GM11168 (cell line): ENCODE results near the gene RAF1.

ENCODE experiments used
- in situ Hi-C: fragments of 300-500 bp; cut with MboI; formaldehyde crosslinking; loops from one replicate; pipeline ENCODE4 v1.12.0; 2022; ENCODE audit warnings: low sequenced_read_pairs; ENCODE audit not compliant: unreplicated experiment

Gene RAF1

DNA sequence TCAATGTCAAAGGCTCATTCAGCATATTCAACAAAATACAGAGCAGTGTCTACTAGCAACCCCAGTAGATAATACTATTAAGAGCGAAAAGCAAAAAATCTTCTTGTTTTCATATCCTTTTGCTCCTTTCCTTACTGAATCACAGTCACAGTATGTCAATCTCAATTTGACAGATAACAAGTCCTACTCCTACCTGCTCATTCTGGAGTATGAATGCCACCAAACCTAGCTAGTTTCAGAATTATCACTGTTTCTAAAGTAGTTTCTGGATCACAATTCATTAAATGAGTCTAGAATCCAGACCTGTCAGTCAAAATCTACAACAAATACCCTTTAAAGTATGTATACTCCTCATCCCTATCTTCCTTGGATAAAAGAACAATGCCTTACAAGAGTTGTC lies 55.5 kb downstream of the RAF1 start:
- in situ Hi-C loops, result no loop called here

DNA sequence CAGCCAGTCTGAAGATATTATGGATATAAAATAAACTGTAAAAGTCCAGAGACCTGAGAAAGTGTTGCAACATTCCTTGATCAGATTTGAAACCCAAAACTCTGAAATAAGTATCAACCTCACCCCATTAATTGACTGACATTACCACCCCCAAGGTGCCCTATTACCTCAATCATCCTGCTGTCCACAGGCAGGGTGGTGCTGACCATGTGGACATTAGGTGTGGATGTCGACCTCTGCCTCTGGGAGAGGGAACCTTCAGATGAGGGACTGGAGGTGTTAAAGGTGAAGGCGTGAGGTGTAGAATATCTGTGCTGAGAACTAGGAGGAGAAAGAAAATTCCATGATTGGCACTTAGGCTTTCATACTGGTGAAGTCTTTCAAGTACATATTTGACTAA lies 59.9 kb downstream of the RAF1 start:
- in situ Hi-C loops, result no loop called here

DNA sequence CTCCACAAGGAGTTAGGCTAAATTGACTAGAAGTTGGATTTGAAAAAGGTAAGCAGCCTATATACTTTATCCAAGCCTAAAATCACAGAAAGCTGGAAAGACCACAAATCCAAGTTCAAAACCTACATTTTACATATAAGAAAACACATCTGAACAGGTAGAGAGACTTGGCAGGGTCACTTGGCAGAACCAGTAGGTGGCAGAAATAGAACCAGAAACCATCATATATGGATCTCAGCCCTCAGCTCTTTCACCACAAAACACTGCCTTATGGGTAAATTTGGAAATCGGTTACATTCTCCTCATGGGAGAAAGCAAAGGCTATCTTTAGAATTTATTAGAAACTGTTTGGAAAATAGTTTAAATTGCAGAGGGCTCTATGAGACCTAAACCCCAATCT lies 62.8 kb downstream of the RAF1 start:
- in situ Hi-C loops, result no loop called here

DNA sequence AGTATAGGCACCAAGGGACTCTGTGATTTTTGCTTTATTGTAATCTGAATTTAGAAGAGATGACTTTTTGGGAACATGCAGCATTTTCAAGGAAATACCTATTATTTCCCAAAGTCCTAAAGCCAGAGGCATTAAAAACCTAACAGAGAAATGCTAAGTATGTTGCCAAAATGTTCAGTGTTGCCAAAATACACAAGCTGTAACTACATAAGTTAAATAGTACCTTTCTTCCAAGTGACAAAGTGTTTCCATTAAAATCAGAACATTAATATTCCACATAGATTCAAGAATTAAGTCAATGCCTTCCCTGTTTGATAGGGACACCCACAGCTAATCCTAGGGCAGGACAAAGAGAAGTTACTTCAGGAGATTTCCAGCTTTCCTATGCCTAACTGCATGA lies 65.0 kb downstream of the RAF1 start:
- in situ Hi-C loops, result no loop called here

DNA sequence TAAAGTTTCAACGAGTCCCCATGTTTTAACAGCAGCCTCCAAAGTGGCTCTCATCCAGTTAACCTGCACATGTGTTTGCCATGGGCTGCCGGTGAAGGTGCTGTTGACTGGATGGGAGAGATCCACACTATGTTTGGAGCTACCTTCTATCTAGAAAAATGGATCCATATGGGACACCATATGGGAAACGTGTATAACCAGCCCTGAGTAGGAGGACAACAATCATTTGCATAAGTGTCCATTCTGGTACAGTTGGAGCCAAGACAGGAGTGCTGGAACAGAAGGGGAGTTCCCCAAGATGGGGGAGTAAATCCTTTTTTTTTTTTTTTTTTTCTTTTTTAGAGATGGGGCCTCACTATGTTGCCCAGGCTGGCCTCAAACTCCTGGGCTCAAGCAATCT lies 70.4 kb downstream of the RAF1 start:
- in situ Hi-C loops, result no loop called here

DNA sequence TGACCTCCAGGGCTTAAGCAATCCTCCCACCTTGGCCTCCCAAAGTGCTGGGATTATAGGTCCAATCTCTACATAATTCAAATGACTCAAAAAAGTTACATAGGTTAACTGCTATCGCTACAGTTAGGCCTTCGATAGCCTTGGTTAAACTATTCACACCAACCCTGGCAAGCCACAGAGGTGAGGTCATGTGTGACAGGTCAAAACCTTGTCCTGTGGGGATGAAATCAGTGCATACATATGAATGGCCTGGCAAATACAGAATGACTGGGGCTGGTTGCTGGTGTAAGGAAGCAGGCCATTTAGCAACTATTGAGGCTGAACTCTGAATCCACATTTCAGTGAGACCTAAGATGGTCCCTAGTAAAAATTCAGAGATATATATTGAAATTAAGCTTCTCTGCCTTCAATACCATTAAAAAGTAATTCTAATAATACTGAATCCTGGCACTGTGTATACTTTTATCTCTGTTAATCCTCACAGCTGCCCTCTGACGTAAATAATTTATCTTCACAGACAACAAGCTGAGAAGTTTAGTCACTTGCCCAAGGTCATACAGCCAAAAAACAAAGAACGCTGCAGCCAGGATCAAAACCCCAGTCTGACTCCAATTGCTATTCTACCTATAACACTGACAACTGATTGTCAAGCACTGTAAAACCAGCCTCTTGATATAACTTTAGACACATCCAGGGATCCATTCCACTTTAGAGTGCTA lies 71.8 kb downstream of the RAF1 start:
- in situ Hi-C loops, result no loop called here

DNA sequence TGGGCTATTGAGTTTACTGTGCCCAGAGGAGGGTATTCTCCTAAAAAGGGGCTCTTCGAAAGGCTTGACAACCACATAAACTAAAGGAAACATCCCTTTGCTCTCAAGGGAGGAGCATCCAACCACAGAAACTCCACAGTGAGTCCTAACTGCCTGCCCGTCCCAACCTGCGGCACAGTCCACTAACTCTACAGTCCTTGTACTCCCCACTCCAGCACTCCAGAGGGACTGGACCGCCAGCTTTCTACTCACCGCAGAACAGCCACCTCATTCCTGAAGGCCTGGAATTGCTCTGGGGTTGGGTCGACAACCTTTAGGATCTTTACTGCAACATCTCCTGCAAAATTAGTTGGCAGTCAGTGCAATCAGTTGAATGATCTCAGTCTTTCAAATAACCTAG lies 72.5 kb downstream of the RAF1 start:
- in situ Hi-C loops, result no loop called here

DNA sequence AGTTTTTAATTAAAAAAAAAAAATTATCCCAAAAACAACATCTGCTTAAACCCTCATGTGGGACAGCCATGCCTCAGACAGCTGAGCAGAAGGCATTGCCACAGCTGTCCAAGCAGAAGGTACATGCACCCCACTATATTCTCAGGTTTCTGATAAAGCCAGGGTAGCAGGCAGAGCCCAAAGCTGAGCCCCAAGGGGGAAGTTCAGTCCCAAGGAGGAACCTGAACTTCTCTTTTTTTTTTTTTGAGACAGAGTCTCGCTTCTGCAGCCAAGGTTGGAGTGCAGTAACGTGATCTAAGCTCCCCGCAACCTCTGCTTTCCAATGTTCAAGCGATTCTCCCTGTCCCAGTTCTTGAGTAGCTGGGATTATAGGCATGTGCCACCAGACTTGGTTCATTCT lies 73.8 kb downstream of the RAF1 start:
- in situ Hi-C loops, result no loop called here

DNA sequence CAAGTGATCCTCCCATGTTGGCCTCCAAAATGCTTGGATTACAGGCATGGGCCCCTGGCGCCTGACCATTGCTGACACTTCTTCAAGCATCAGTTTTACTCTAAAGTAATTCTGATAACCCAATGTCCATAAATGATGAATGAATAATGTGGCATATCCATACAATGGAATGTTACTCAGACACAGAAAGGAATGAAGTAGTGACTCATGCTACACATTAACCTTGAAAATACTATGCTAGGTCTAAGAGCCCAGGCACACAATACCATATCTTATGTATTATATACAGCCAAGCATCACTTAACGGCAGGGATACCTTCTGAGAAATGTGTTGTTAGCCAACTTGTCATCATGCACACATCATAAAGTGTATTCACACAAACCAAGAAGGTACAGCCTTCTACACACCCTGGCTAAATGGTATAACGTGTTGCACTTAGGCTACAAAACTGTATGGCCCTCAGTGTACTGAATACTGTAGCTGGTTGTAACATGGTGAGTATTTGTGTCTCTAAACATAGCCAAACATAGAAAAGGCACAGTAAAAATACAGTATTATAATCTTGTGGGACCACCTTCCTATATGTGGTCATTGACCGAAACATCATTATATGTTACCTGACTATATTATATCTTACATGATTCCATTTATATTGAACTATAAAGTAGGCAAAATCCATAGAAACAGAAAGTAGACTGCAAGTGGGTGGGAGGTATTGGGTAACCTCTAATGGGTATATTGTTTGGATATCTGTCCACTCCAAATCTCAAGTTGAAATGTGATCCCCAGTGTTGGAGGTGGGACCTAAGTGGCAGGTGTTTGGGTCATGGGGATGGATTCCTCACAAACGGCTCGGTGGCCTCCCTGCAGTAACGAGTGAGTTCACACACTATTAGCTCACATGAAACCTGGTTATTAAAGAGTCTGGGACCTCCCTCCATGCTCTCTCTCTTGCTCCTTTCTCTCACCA lies 75.6 kb downstream of the RAF1 start:
- in situ Hi-C loops, result no loop called here

DNA sequence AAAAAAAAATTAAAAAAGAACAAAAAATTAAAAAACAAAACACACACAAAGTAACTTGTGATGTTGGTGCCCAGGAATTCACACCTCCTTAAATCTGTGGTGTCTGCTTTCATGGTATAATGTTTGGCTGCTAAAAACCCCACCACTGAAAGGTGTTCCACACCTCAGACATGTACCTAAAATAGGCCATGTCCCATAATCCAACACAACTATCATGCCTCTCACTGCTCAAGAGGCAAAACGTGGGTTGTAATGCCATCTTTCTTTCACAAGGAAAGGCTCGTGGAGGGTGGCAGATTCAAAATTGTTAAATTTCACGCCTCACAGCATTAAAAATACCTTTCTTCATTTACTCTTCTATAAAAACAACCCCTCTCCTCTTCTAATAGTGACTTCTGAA lies 77.5 kb downstream of the RAF1 start:
- in situ Hi-C loops, result no loop called here

DNA sequence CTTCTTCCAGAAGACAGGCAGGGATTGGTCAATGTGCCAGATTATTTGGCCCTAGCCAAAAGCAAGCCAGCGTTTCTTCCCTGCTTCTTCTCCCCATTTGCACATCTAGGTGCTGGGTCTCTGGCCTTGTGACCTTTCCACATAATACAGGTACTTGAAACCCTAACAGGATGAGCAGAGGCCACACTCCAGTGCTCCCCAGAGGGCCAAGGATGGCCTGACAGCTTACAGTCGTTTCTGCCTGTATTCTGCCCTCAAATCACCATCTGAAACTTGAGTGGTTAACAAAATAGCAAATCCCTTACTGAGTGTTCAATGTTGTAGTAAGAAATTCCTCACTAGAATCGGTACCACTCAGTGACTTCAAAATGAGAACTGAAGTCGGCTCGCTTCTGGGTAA lies 77.9 kb downstream of the RAF1 start:
- in situ Hi-C loops, result no loop called here

DNA sequence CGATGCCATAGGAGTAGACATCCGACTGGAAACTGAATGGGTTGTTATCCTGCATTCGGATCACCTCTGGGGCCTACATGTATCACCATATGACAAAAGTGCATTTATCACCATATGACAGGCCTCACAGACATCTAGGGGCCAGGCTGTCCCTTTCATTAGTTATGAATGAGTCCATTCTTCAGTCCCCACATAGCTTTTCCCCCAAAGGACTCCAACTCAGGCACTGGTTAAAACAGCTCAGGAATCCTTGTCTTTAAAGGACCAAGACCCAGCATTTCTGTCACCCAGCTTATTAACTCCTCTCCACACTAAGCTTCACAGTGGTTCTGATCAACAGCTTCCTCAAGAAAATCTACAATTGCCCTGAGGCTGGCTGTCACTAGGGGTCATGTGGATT lies 78.7 kb downstream of the RAF1 start:
- in situ Hi-C loops, result no loop called here

DNA sequence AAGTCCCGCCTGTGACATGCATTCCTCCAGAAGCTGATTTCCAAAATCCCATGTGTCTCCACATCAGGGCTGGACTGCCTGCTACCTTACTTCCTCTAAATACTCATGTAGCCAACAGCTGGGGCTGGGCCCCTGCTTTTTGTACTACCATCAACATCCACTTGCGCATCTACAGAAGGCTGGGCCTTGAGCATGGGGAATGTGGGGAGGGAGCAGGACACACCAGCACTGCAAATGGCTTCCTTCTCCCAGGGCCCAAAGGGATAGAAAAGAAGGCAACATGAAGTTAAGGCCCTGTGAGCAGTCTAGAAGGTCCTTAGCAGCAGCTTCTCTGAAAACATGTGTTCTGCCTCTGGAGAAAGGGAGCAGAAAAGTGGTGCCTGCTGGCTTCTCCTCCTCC lies 79.8 kb downstream of the RAF1 start:
- in situ Hi-C loops, result no loop called here

DNA sequence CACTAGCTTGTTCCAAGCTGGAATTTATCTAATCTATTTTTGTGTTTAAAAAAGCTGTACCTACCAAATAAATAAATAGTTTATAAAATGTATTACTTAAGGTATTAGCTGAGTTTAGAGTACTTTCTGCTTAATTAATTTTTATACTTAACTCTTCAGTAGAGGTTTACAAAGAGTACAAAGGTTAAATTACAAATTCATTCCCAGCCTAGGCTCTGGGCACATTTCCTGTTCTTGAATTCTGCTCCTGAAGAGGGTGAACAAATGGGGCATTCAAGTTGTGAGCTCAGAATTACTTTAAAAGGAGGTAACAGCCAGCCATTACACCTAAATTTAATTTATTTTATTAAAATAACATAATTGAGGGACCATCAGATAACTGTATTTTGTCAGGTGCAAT lies 80.6 kb downstream of the RAF1 start:
- in situ Hi-C loops, result no loop called here

DNA sequence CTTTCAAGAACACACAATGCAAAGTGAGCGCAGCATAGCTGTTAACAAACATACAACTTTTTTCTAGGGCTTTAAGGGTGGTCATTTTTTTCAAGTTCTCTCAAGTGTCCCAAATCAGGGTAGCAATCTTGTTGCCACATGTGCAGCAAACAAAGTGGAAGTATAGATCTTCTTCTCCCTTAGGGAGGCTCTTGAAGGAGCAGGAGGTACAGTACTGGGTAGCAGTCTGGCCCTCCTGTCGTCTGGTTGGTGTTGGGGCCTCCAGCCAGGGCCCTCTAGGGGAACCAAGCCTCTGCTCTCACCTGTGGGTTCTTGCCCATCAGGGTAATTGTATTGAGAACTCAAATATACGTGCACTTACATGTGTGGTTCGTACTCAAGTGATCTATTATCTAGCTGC lies 81.2 kb downstream of the RAF1 start:
- in situ Hi-C loops, result no loop called here

DNA sequence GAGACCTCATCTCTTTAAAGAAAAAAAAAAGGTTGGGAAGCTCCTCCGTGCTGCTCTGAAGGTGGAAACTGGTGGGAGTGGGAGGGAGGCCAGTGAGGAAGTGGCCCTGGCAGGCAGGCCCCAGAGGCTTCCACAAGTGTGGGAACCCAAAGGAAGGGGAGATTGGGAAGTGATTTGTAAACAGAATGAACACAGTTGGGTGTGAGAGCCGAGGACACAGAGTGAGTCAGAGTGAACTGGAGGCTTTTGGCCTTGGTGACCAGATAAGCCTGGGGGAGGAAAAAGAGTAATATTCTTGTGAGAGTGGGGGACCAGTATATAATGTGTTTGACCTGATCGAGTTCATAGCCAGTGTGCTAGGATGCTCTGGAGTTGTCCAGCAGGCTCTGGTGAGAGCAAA lies 84.0 kb downstream of the RAF1 start:
- in situ Hi-C loops, result no loop called here

DNA sequence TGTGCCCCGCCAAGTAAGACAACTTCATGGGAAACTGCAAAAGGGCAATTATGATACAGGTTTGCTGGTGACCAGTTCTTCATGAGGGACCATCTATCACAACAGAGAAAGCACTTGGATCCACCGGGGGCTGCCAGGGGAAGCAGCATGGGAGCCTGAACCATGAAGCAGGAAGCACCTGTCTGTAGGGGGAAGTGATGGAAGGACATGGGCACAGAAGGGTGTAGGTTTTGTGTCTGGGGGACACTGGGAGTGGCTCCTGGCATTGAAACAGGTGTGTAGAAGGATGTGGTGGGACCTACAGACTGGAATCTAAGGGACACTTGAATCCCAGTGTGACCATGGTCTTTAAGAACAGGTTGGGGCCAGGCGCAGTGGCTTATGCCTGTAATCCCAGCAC lies 84.5 kb downstream of the RAF1 start:
- in situ Hi-C loops, result no loop called here

DNA sequence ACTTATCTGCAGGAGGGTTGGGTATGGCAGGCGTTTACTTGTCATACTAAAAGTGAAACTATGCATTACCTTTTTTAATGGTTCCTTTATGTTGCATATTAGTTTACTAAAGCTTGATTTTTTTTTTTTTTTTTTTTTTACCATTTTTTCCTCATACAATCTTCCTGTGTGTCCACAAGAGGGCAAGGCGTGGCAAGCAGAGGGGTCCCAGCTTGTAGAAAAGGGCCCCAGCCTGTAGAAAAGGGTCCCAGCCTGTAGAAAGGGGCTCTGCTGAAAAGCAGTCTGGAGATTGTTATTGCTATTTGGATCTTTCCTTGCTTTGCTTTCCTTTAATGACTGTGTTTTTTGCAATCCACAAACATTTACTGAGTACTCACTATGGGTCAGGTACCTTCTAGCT lies 85.2 kb downstream of the RAF1 start:
- in situ Hi-C loops, result no loop called here

DNA sequence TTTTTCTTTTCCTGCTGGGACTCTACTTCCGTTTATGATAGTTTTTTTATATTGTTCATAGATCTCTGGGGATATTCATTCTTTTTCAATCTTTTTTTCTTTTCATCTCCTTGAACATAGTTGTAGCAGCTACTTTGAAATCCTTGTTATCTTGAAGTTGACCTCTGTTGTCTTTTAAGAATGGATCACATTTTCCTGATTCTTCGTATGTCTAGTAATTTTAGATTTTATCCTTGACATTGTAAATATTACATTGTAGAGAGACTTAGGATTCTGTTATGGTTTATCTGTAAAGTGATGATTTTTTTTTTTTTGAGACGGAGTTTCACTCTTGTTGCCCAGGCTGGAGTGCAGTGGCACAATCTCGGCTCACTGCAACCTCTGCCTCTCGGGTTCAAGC lies 86.5 kb downstream of the RAF1 start:
- in situ Hi-C loops, result no loop called here

DNA sequence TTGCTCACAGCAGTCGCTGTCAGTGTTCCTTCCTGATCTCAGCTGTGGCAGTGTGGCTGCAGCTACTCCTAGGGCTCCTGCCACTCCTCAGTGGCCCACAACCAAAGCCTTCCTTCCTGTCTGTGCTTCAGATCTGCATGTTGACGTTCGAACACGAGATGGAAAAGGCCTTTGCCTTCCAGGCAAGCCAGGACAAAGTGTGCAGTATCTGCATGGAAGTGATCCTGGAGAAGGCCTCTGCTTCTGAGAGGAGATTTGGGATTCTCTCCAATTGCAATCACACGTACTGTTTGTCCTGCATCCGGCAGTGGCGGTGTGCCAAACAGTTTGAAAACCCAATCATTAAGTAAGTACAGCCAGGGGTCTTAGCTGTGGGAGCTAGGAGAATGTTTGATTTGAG lies 89.3 kb downstream of the RAF1 start:
- in situ Hi-C loops, result no loop called here

DNA sequence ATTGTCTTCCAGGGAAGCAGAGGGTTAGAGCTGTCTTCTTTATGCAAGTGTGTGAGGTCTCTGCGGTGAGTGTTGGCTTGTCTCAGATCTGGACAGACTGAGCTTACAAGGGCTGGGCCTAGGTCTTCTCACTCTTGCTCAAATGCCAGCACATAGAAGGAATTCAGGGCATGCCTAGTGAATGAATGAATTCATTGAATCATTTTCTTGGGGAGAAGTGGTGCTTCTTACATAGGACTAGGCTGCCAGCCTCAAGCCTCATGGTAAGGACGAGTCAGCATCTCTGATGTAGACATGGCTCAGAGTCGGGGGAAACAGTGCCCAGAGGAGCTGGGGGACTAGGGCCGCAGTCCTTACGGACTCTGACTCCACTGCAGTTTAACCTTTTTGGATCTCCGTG lies 89.8 kb downstream of the RAF1 start:
- in situ Hi-C loops, result no loop called here

DNA sequence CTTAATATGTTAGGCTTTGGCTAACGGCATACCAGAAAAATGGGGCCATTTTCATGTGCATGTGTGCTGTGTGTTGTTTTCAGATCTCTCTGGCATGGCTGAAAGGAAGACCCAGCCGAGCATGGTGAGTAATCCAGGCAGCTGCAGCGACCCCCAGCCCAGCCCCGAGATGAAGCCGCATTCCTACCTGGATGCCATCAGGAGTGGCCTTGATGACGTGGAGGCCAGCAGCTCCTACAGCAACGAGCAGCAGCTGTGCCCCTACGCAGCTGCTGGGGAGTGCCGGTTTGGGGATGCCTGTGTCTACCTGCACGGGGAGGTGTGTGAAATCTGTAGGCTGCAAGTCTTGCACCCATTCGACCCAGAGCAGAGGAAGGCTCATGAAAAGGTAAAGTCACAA lies 91.9 kb downstream of the RAF1 start:
- in situ Hi-C loops, result no loop called here
